GM04503 (cell line): Measurements from ENCODE around the gene BSG.
"Not testable (repeated sequence)": the region's sequence is repeated elsewhere in the genome, so short reads cannot be mapped to it uniquely, and the experiment has no call there.

Experiments
- DNase-seq: peaks from one replicate; pipeline ENCODE4 v3.0.0-alpha.2; 2012; ENCODE audit warnings: low read depth

BSG gene

DNA sequence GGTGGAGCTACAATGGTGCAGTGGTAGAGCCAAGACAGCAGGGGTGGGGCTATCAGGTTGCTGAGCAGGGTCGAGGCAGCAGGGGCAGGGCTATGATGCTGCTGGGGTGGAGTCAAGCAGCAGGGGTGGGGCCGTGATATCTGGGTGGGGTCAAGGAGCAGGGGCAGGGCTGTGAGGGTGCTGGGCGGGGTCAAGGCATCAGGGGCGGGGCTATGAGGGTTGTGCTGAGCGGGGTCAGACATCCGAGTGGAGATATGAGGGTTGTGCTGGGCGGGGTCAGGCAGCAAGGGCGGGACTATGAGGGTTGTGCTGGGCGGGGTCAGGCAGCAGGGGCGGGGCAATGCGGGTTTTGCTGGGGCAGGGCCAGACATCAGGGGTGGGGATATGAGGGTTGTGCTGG, 32.0 kb downstream of the BSG start:
- DNase-seq, result no peak

GRCh38 chr19:605061-605971, 32.9 kb downstream of the BSG start:
- DNase-seq, result not testable (repeated sequence)

- DNase-seq, result no peak
Observed at GRCh38 chr19:607301-608154, 35.1 kb downstream of the BSG start.

DNA sequence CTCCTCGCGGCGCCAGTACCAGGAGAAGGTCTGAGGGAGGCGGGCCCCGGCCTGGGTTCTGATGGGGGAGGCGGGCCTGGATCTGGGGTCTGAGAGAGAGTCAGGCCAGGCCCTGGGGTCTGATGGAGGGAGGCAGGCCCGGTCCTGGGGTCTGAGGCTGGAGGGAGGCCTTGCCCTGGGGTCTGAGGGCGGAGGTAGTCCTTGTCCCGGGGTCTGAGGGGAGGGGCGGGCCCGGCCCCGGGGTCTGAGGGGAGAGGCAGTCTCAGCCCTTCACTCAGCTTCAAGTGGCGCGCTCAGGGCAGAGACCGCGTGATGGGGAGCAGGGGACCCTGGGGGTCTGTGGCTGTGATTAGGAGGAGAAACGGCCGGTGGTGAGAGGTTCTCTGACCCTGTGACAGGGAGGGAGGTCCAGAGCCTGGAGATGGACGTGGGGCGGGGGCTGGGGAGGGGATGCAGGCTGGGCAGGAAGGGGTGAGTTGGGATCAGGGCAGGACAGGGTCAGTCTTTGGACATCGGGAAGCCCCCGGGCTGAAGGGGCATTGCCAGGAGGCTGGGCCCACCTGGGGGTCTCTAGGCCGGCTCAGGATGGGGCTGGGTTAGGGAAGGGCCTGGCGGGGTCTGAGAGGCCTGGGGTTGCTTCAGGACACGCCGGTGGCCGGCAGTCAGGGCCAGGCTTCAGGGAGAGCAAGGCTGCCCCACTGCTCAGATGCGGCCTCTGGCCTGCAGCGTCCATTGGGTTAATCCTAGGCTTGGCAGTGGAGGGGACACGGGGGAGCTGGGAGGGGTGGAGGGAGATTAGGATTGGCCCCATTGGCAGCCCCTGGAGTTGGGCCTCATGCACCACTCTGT, 36.0 kb downstream of the BSG start:
- DNase-seq, result no peak

- DNase-seq, result no peak
Observed at GRCh38 chr19:609004-609346, 36.6 kb downstream of the BSG start.

GRCh38 chr19:610071-610800, 37.8 kb downstream of the BSG start:
- no peak for DNase-seq

DNA sequence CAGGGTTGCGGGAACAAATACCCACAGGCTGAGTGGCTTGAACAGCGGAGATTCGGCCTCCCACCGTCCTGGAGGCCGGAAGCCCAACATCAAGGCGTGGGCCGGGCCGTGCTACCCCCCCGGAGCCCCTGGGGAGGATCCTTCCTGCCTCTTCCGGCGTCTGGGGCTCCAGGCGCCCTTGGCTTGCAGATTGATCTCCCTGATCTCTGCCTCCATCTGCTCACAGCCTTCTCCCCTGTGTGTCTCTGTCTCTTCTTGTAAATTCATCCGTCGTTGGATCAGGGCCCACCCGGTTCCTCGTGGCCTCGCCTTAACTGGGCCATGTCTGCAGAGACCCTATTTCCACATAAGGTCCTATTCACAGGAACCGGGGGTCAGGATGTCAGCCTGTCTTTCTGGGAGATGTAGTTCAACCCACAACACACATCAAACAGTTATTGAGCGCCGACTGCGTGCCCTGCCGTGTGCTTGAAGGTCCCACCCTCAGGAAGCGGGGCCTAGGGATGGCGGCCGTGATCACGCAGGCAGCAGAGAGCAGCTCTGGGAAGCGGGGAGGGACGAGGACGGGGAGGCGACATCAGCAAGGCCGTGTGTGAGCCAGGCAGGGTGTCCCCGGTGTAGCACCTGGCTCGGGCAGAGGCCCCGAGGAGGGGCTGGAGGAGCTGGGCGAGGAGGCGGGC, 38.5 kb downstream of the BSG start:
- DNase-seq, result no peak

- peak; percentile 67 for DNase-seq
Observed at GRCh38 chr19:611481-611868, 39.1 kb downstream of the BSG start.

GRCh38 chr19:612941-613340, 40.5 kb downstream of the BSG start:
- no peak for DNase-seq

DNA sequence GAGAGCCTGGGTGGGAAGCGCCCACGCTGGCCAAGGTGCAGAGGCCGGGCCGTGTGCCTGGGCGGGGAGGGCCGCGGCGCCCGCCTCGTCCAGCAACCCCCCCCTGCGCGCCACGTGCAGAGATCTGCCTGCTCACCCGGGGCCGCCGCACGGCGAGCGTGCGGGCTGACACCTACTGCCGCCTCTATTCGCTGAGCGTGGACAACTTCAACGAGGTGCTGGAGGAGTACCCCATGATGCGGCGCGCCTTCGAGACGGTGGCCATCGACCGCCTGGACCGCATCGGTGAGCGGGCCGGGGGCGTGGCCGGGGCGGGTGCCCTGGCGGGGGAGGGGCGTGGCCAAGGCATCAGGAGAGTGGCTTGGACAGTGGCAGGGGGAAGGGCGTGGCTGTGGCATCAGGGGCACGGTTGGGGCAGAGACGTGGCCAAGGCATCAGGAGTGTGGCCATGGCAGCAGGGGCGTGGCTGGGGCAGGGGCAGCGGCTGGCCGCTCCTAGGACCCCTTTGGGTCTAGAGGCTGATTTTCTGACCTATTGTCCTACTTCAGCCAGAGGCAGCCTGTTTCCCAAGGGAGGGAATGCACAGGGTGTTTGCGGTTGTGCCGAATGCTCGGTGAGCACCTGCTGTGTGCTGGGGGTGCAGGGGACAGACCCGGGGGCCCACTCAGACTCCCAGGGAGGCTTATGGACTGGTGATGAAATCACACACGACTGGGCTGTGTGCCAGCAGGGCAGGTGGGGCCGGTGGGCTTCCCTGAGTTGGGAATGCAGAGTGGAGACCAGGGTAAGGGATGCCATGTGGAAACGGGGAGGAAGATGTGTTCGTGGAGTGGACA, 41.6 kb downstream of the BSG start:
- DNase-seq, result no peak

GRCh38 chr19:615619-616018, 43.2 kb downstream of the BSG start:
- no peak for DNase-seq

- DNase-seq, result no peak
Observed at GRCh38 chr19:616062-616700, 43.8 kb downstream of the BSG start.

DNA sequence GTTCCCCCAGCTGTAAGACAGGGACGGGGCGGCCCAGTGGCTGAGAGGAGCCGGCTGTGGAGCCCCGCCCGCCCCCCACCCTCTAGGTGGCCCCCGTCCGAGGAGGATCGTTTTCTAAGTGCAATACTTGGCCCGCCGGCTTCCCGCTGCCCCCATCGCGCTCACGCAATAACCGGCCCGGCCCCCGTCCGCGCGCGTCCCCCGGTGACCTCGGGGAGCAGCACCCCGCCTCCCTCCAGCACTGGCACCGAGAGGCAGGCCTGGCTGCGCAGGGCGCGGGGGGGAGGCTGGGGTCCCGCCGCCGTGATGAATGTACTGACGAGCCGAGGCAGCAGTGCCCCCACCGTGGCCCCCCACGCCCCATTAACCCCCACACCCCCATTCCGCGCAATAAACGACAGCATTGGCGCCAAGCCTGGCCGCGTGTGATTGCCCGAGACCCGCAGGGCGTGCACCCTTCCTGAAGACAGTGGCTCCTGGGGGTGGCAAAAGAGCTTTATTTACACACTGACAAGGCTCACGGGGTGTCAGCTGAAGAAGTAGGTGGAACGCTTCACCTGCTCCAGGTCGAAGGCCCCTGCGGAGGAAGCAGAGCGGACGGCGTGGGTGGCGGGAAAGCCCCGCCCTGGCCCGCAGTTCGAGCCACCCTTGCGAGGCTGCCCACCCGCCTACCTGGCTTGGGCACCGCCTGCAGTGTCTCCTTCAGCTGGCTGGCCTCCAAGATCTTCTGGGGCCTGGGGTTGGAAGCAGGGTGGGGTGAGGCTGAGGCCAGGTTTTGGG, 44.5 kb downstream of the BSG start:
- no peak for DNase-seq

DNA sequence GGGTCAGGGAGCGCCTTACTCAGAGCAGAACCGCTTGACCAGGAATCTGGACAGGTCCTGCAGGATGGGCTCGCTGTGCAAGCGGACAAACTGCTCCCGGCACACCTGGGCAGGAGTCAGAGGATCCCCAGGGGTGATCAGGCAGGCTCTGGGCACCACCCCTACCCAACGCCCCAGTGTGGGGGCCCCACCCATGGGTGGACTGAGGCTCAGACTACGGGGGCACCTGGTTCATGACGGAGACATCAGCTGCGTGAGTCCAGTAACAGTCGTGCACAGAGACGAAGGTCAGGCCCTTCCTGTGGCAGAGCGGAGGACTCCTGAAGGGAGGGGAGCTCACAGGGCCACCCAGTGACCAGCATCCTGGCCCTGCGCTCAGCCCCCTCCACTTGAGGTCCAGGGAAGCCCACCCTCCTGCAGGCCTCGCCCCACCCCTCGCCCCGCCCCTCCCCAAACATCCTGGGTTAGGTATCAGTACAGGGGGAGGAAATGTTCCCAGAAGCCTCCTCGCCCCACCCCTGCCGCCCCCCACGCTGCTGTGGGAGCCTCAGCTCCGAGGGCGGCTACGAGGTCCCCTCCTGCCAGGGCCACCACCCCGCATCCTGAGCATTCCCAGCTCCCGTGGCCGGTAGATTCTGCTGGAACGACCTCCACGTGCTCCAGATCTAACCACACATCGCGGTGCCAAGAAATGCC, 45.3 kb downstream of the BSG start:
- no peak for DNase-seq

- no peak for DNase-seq
Observed at GRCh38 chr19:618247-618619, 45.8 kb downstream of the BSG start.

GRCh38 chr19:618674-619285, 46.4 kb downstream of the BSG start:
- DNase-seq, result no peak

GRCh38 chr19:619286-620002, 47.0 kb downstream of the BSG start:
- no peak for DNase-seq
